ENCODE results near the gene SGPP2.

The SGPP2 gene

GRCh38 chr2:222477962-222478608, 53.7 kb downstream of the SGPP2 start:
- no peak overlapping the region for H3K4me3 ChIP-seq (ENCODE audit: low read depth, low read length)
- no peaks in the 10 kb centered on the region for H3K9me3 ChIP-seq (ENCODE audit: control insufficient read depth, insufficient read depth, low read depth, low read length)
- peaks cover 16% of the 10 kb centered on the region for H3K4me1 ChIP-seq (ENCODE audit: control insufficient read depth, insufficient read depth, low read length)
- CTCF ChIA-PET, result interaction anchor here (0.6 kb wide), 1 partner anchor 264 kb away, joined by 3 read pairs; no protein-coding TSS in a partner anchor
- H3K27ac ChIP-seq (ENCODE audit: extremely low read depth, low read depth, low read length), result no peak overlapping the region
- POLR2A ChIA-PET, result interaction anchor here (1.4 kb wide), 1 partner anchor 179 kb away, joined by 4 read pairs; the partner anchor contains the start of gene PAX3
- no peak for TF ChIP-seq RBAK (tag by site-specific recombination; IDR thresholded peaks at IDR 0.05)
- TF ChIP-seq SP7 (tag by site-specific recombination; IDR thresholded peaks at IDR 0.05), result peak; percentile 95
- TF ChIP-seq PRDM10 (tag by site-specific recombination; IDR thresholded peaks at IDR 0.05), result peak; percentile 70
- TF ChIP-seq BCL11B (tag by site-specific recombination; IDR thresholded peaks at IDR 0.05; ENCODE audit: low read depth), result no peak
- TF ChIP-seq TCF7L2 (IDR thresholded peaks at IDR 0.05; ENCODE audit: borderline replicate concordance, low read depth, low read length), result 0 out of 2 replicates have a peak, but pooled peaks have one; percentile 56
- peak; percentile 58 for TF ChIP-seq PRDM1 (tag by site-specific recombination; IDR thresholded peaks at IDR 0.05)
- no peak for TF ChIP-seq ZNF423 (tag by site-specific recombination; IDR thresholded peaks at IDR 0.05)
- peak; percentile 70; the same call in 1 of the 2 replicates for TF ChIP-seq ZBTB48 (tag by site-specific recombination; IDR thresholded peaks at IDR 0.05)
- TF ChIP-seq ZNF398 (tag by site-specific recombination; IDR thresholded peaks at IDR 0.05), result peak; percentile 86
- no peak for TF ChIP-seq ZNF2 (tag by site-specific recombination; IDR thresholded peaks at IDR 0.05)
- no peak for TF ChIP-seq ZBTB7A (tag by site-specific recombination; IDR thresholded peaks at IDR 0.05; ENCODE audit: low read depth)
- no peak for TF ChIP-seq ZFP69B (tag by site-specific recombination; IDR thresholded peaks at IDR 0.05)
- TF ChIP-seq PATZ1 (tag by site-specific recombination; IDR thresholded peaks at IDR 0.05), result 0 out of 2 replicates have a peak, but pooled peaks have one; percentile 38
- TF ChIP-seq ZSCAN4 (tag by site-specific recombination; IDR thresholded peaks at IDR 0.05), result peak; percentile 75
- no peak for TF ChIP-seq ZNF768 (tag by site-specific recombination; IDR thresholded peaks at IDR 0.05)
- no peak for TF ChIP-seq ZBTB20 (tag by site-specific recombination; IDR thresholded peaks at IDR 0.05)
- no peak for TF ChIP-seq KLF1 (tag by site-specific recombination; IDR thresholded peaks at IDR 0.05)
- TF ChIP-seq SCRT2 (tag by site-specific recombination; IDR thresholded peaks at IDR 0.05), result peak; percentile 82
- no peak for TF ChIP-seq ZNF639 (tag by site-specific recombination; IDR thresholded peaks at IDR 0.05)
- TF ChIP-seq ZNF239 (tag by site-specific recombination; IDR thresholded peaks at IDR 0.05), result no peak
- TF ChIP-seq SCRT1 (tag by site-specific recombination; IDR thresholded peaks at IDR 0.05; ENCODE audit: borderline replicate concordance), result 0 out of 2 replicates have a peak, but pooled peaks have one; percentile 18
- H3K36me3 ChIP-seq (ENCODE audit: control insufficient read depth in 2 of 2, insufficient read depth in 1 of 2, low read length in 2 of 2), result peaks cover 6 to 10% of the 10 kb centered on the region in 2 experiments
